Breast epithelium (tissue), 3 donors: Measurements from ENCODE around the gene GTF2IRD1.

Experiments used
- CTCF ChIP-seq, 3 donors: fragments of 450-650 bp; IDR thresholded peaks; one replicate each; pipeline ENCODE4 v1.5.1; 2016 to 2017; ENCODE audit warnings: antibody characterized with exemption in 3 of 3, mild to moderate bottlenecking in 3 of 3, moderate library complexity in 3 of 3
- POLR2A ChIP-seq: fragments of 450-650 bp; IDR thresholded peaks from one replicate; pipeline ENCODE4 v1.6.1; 2016; ENCODE audit warnings: antibody characterized with exemption, mild to moderate bottlenecking, moderate library complexity
- POLR2AphosphoS5 ChIP-seq, 3 donors: sonication (generic); formaldehyde crosslinking; IDR thresholded peaks; one replicate each; pipeline ENCODE4 v1.6.1; 2017; ENCODE audit warnings: antibody characterized with exemption in 3 of 3

GRCh38 chr7:74483402-74484336 lies 30.0 kb downstream of the GTF2IRD1 start:
- TF ChIP-seq CTCF (IDR thresholded peaks at IDR 0.05) (no peak), POLR2AphosphoS5 (IDR thresholded peaks at IDR 0.05) (no peak), POLR2A (no peak)
